Naive B cell (primary cell): ENCODE results near the gene SPRY1. TPM values are rescaled to one million over a fixed set of nuclear protein-coding genes. Genes with fewer than 3 reads are reported as not detected.
A peak's percentile ranks its signal among the peaks of the same experiment; 100 is the strongest.

ENCODE experiments used
- ATAC-seq, 2 donors: fragments of 150-1000 bp; cut with Tn5 transposase; 2 replicates each; pipeline ENCODE4 v1.10.0; 2021; ENCODE audit warnings: low read depth in 2 of 2, mild to moderate bottlenecking in 2 of 2, moderate library complexity in 2 of 2
- DNase-seq: peaks from one replicate; pipeline ENCODE4 v3.0.0; 2022
- H3K27ac Mint-ChIP-seq, 6 donors: one replicate each; pipeline ENCODE4 v1.8.0; 2020 to 2022; ENCODE audit warnings: mild to moderate bottlenecking in 6 of 6, mixed read lengths in 6 of 6, moderate library complexity in 5 of 6, inconsistent platforms in 2 of 6
- H3K27me3 Mint-ChIP-seq, 3 donors: one replicate each; pipeline ENCODE4 v1.8.0; 2021 to 2022; ENCODE audit warnings: mixed read lengths in 3 of 3, mild to moderate bottlenecking in 1 of 3
- H3K36me3 Mint-ChIP-seq, 2 donors: one replicate each; pipeline ENCODE4 v1.8.0; 2020 to 2022; ENCODE audit warnings: mixed read lengths in 2 of 2, inconsistent platforms in 1 of 2, mild to moderate bottlenecking in 1 of 2
- H3K4me1 Mint-ChIP-seq, 3 donors: one replicate each; pipeline ENCODE4 v1.8.0; 2020 to 2022; ENCODE audit warnings: mixed read lengths in 3 of 3, inconsistent platforms in 1 of 3, mild to moderate bottlenecking in 1 of 3, moderate library complexity in 1 of 3
- H3K4me3 Mint-ChIP-seq, 8 donors: one replicate each; pipeline ENCODE4 v1.8.0; 2020 to 2022; ENCODE audit warnings: mild to moderate bottlenecking in 8 of 8, mixed read lengths in 8 of 8, moderate library complexity in 8 of 8, inconsistent platforms in 2 of 8
- H3K9me3 Mint-ChIP-seq, 7 donors: one replicate each; pipeline ENCODE4 v1.8.0; 2020 to 2022; ENCODE audit warnings: mixed read lengths in 7 of 7, mild to moderate bottlenecking in 5 of 7, inconsistent platforms in 2 of 7, moderate library complexity in 1 of 7
- polyA plus RNA-seq, 6 donors: library from polyadenylated mRNA; unstranded; fragments of 300-500 nt; fragmentation: Illumina TruSeq; gene quantifications; one replicate each; pipeline ENCODE4 v1.2.3, GENCODE V29; 2021; ENCODE audit warnings: low read depth in 6 of 6

SPRY1 gene
- polyA plus RNA-seq = 10 to 100 TPM; 24.3 to 44.1 (median 31.5) TPM

- no peaks in the 10 kb centered on the region for H3K27me3 Mint-ChIP-seq
- ATAC-seq (peak; percentile 37 to 55), DNase-seq (peak; percentile 78)
- H3K4me1 Mint-ChIP-seq = peaks cover 16 to 29% (median 28%) of the 10 kb centered on the region in 3 donors
- H3K4me3 Mint-ChIP-seq = peak within 1 kb of the TSS; percentile 77 to 98 (median 92)
- H3K9me3 Mint-ChIP-seq = no peaks in the 10 kb centered on the region
- H3K36me3 Mint-ChIP-seq = no peaks in the 10 kb centered on the region
- peak within 1 kb of the TSS; percentile 77 to 96 (median 86) for H3K27ac Mint-ChIP-seq
Measured at GRCh38 chr4:123396307-123397143, at the start of gene SPRY1. TSS of gene SPRY1 (plus strand) at chr4:123396795. CDS start at chr4:123401592, 4,797 bp downstream.

GRCh38 chr4:123346951-123347350, 49.6 kb upstream of the SPRY1 start:
- Mint-ChIP-seq H3K4me1 (peaks cover 0 to 11% (median 1%) of the 10 kb centered on the region in 3 donors), H3K36me3 (no peaks in the 10 kb centered on the region), H3K9me3 (peaks cover 0 to 2% (median 0%) of the 10 kb centered on the region in 7 donors), H3K27ac (peak overlapping the region in 1 of 6 donors; percentile 83), H3K4me3 (peak overlapping the region in 1 of 8 donors; percentile 31), H3K27me3 (no peaks in the 10 kb centered on the region)
- ATAC-seq (no peak), DNase-seq (no peak)

GRCh38 chr4:123348946-123349345, 47.6 kb upstream of the SPRY1 start:
- Mint-ChIP-seq H3K36me3 (no peaks in the 10 kb centered on the region), H3K27me3 (no peaks in the 10 kb centered on the region), H3K4me1 (peaks cover 9 to 22% (median 15%) of the 10 kb centered on the region in 3 donors), H3K9me3 (peaks cover 0 to 2% (median 0%) of the 10 kb centered on the region in 7 donors), H3K4me3 (no peak overlapping the region), H3K27ac (no peak overlapping the region)
- DNase-seq = no peak
- no peak for ATAC-seq

GRCh38 chr4:123349421-123350190, 47.0 kb upstream of the SPRY1 start:
- Mint-ChIP-seq H3K4me1 (peaks cover 9 to 22% (median 15%) of the 10 kb centered on the region in 3 donors), H3K36me3 (no peaks in the 10 kb centered on the region), H3K4me3 (peak overlapping the region in 1 of 8 donors; percentile 56), H3K27me3 (no peaks in the 10 kb centered on the region), H3K9me3 (peaks cover 0 to 2% (median 0%) of the 10 kb centered on the region in 7 donors), H3K27ac (peak overlapping the region in 1 of 6 donors; percentile 28)
- ATAC-seq = no peak
- no peak for DNase-seq

- peaks cover 9 to 22% (median 15%) of the 10 kb centered on the region in 3 donors for H3K4me1 Mint-ChIP-seq
- ATAC-seq = peak in 1 of 2 donors; percentile 25
- DNase-seq = no peak
- peaks cover 0 to 2% (median 0%) of the 10 kb centered on the region in 7 donors for H3K9me3 Mint-ChIP-seq
- H3K27ac Mint-ChIP-seq = peak overlapping the region in 2 of 6 donors; percentile 12 to 49
- H3K27me3 Mint-ChIP-seq = no peaks in the 10 kb centered on the region
- no peaks in the 10 kb centered on the region for H3K36me3 Mint-ChIP-seq
- H3K4me3 Mint-ChIP-seq = peak overlapping the region in 1 of 8 donors; percentile 56
Measured at GRCh38 chr4:123350191-123350544, 46.4 kb upstream of the SPRY1 start.

GRCh38 chr4:123350726-123351125, 45.9 kb upstream of the SPRY1 start:
- ATAC-seq (no peak), DNase-seq (no peak)
- Mint-ChIP-seq H3K27ac (peak overlapping the region in 1 of 6 donors; percentile 7), H3K4me3 (no peak overlapping the region), H3K36me3 (no peaks in the 10 kb centered on the region), H3K4me1 (peaks cover 9 to 22% (median 15%) of the 10 kb centered on the region in 3 donors), H3K27me3 (no peaks in the 10 kb centered on the region), H3K9me3 (peaks cover 0 to 2% (median 0%) of the 10 kb centered on the region in 7 donors)

GRCh38 chr4:123351713-123352112, 44.9 kb upstream of the SPRY1 start:
- Mint-ChIP-seq H3K4me1 (peaks cover 9 to 22% (median 15%) of the 10 kb centered on the region in 3 donors), H3K36me3 (no peaks in the 10 kb centered on the region), H3K27me3 (no peaks in the 10 kb centered on the region), H3K9me3 (peaks cover 0 to 2% (median 0%) of the 10 kb centered on the region in 7 donors), H3K27ac (peak overlapping the region in 4 of 6 donors; percentile 12 to 29 (median 22)), H3K4me3 (peak overlapping the region in 1 of 8 donors; percentile 9)
- ATAC-seq = no peak
- DNase-seq = no peak

GRCh38 chr4:123352240-123352945, 44.2 kb upstream of the SPRY1 start:
- Mint-ChIP-seq H3K9me3 (peaks cover 0 to 2% (median 0%) of the 10 kb centered on the region in 7 donors), H3K27ac (peak overlapping the region in 4 of 6 donors; percentile 2 to 93 (median 9)), H3K4me1 (peaks cover 9 to 16% (median 15%) of the 10 kb centered on the region in 3 donors), H3K4me3 (peak overlapping the region in 3 of 8 donors; percentile 2 to 44 (median 5)), H3K36me3 (no peaks in the 10 kb centered on the region), H3K27me3 (peaks cover 0 to 5% (median 0%) of the 10 kb centered on the region in 3 donors)
- DNase-seq = no peak
- peak; percentile 65 to 67 for ATAC-seq

- H3K4me1 Mint-ChIP-seq = peaks cover 9 to 16% (median 15%) of the 10 kb centered on the region in 3 donors
- no peak overlapping the region for H3K4me3 Mint-ChIP-seq
- H3K9me3 Mint-ChIP-seq = peaks cover 0 to 2% (median 0%) of the 10 kb centered on the region in 7 donors
- H3K27ac Mint-ChIP-seq = no peak overlapping the region
- DNase-seq = no peak
- H3K27me3 Mint-ChIP-seq = peaks cover 0 to 7% (median 0%) of the 10 kb centered on the region in 3 donors
- H3K36me3 Mint-ChIP-seq = no peaks in the 10 kb centered on the region
- ATAC-seq = no peak
Measured at GRCh38 chr4:123352966-123353365, 43.6 kb upstream of the SPRY1 start.

- peaks cover 9 to 16% (median 15%) of the 10 kb centered on the region in 3 donors for H3K4me1 Mint-ChIP-seq
- peaks cover 0 to 2% (median 0%) of the 10 kb centered on the region in 7 donors for H3K9me3 Mint-ChIP-seq
Measured at GRCh38 chr4:123353656-123354055, 42.9 kb upstream of the SPRY1 start.

GRCh38 chr4:123354701-123355100, 41.9 kb upstream of the SPRY1 start:
- Mint-ChIP-seq H3K4me3 (no peak overlapping the region), H3K27ac (no peak overlapping the region), H3K4me1 (peaks cover 12 to 18% (median 15%) of the 10 kb centered on the region in 3 donors), H3K9me3 (peaks cover 0 to 2% (median 0%) of the 10 kb centered on the region in 7 donors), H3K27me3 (peaks cover 0 to 7% (median 0%) of the 10 kb centered on the region in 3 donors), H3K36me3 (no peaks in the 10 kb centered on the region)
- no peak for DNase-seq
- ATAC-seq = no peak

More at GRCh38 chr4:123353656-123354055, 42.9 kb upstream of the SPRY1 start:
- ATAC-seq (no peak), DNase-seq (no peak)
- Mint-ChIP-seq H3K27ac (peak overlapping the region in 2 of 6 donors; percentile 5 to 52), H3K4me3 (no peak overlapping the region), H3K27me3 (peaks cover 0 to 7% (median 0%) of the 10 kb centered on the region in 3 donors), H3K36me3 (no peaks in the 10 kb centered on the region)

GRCh38 chr4:123356921-123357320, 39.7 kb upstream of the SPRY1 start:
- DNase-seq (no peak), ATAC-seq (no peak)
- no peak overlapping the region for H3K4me3 Mint-ChIP-seq
- no peaks in the 10 kb centered on the region for H3K36me3 Mint-ChIP-seq
- H3K4me1 Mint-ChIP-seq = peaks cover 12 to 15% (median 14%) of the 10 kb centered on the region in 3 donors
- H3K27me3 Mint-ChIP-seq = peaks cover 0 to 7% (median 0%) of the 10 kb centered on the region in 3 donors
- H3K27ac Mint-ChIP-seq = peak overlapping the region in 1 of 6 donors; percentile 25
- H3K9me3 Mint-ChIP-seq = no peaks in the 10 kb centered on the region
